Skin epidermis (tissue), 12 donors: ENCODE results near the gene CDPF1.
A peak's percentile ranks its signal among the peaks of the same experiment; 100 is the strongest.
"Not testable (repeated sequence)": the region's sequence is repeated elsewhere in the genome, so short reads cannot be mapped to it uniquely, and the experiment has no call there.

Experiments used
- H3K27ac ChIP-seq, 21 experiments: fragments of 200-600 bp; sonication (generic) in 11 of 21; one replicate each; pipeline ENCODE4 v1.5.0; 2020; ENCODE audit warnings: mild to moderate bottlenecking in 3 of 21, inconsistent platforms in 2 of 21, moderate library complexity in 2 of 21
- H3K4me3 ChIP-seq, 7 experiments: fragments of 200-600 bp; sonication (generic) in 2 of 7; one replicate each; pipeline ENCODE4 v1.5.0; 2020; ENCODE audit warnings: inconsistent platforms in 2 of 7, mild to moderate bottlenecking in 2 of 7, moderate library complexity in 1 of 7

The CDPF1 gene

DNA sequence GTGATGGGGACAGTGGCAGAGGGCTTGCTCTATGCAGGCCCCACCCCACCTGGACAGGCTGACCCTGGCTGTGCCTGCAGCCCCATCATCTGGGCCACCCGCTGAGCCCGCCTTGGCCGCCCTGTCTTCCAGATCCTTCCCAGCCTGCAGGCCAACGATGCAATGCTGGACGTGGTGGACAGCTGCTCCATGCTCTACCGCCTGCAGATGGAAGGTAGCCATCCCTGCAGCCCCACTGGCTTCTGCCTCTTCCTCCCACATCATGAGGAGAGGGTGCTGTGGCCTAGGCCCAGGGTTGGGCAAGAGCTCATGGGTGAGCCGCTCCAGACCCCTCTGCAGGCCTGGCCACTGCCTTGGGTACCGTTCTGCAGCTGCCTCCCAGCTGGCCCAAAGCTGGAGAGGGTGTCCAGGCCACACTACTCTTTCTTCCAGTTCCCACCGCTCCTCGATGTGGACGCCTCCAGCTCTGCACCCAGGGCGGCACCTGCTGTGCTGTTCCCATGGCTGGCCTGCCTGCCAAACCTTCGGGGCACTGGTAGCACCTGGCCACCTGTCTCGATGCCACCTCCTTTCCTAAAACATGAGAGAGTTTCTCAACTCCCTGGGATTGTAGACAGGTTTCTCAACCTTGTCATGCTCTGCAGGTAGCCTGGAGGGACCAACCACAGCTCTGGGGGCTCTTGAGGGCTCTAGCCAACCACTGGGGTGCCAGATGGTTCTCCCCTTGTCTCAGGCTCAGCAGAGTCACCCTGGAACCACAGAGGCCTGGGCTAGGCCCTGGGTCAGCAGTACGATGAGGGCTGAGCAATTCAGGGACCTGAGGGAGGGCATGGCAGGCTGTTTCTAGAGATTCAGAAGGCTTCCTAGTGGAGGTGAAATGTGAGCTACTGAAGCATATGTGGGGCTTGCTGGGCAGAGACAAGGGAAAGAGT is 37.1 kb upstream of the CDPF1 start:
- Histone ChIP-seq H3K27ac (peak overlapping the region in 19 of 21 experiments; percentile 4 to 79 (median 63)), H3K4me3 (no peak overlapping the region)

DNA sequence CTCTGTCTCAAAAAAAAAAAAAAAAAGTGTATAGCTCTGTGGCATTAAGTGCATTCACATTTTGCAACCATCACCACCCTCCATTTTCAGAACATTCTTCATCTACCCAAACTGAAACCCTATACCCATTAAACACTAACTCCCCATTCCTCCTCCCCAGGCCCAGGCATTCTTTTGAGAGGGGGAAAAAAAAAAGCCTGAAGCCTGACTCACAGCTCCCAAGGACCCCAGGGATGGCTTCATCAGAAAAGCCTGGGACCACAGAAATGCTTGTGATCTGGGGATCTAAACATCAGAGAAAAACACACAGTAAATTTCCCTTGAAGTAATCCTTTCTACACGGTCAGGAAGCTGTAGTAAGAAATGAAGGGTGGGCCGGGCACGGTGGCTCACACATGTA is 35.9 kb upstream of the CDPF1 start:
- no peak overlapping the region for H3K4me3 ChIP-seq
- no peak overlapping the region for H3K27ac ChIP-seq

- Histone ChIP-seq H3K4me3 (no peak overlapping the region), H3K27ac (no peak overlapping the region)
These were observed 32.0 kb upstream of the CDPF1 start for GRCh38 chr22:46281866-46282678.

DNA sequence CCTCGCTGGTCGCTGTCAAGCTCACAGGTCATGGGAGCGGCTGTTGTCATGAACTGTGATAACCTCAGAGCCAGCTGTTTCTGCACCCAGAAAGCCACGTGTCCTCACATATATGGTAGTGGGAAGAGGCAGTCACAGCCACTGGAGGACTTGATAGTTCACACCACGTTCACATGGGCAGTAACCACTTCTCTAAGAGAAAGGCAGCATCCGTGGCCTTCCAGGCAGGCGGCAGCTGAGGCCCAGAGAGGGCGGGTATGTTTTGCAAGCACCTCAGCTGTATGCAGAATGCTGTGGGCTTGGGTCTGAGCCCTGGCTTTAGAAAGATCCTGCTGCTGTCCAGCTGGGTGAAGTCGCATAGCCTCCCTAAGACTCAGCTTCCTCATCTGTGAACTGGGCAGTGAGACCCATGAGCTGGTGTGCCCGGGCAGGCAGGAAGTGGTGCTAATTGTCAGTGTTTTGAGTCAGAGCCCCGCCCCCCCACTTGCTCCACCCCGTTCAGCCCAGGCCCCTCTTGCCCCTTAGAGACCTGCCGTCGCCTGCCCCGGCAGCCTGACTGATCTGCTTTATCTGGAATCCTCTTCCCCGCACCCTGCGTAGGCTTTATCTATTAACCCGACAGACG is 31.0 kb upstream of the CDPF1 start:
- peak overlapping the region in 2 of 21 experiments; percentile 1 to 59 for H3K27ac ChIP-seq
- H3K4me3 ChIP-seq, result no peak overlapping the region

DNA sequence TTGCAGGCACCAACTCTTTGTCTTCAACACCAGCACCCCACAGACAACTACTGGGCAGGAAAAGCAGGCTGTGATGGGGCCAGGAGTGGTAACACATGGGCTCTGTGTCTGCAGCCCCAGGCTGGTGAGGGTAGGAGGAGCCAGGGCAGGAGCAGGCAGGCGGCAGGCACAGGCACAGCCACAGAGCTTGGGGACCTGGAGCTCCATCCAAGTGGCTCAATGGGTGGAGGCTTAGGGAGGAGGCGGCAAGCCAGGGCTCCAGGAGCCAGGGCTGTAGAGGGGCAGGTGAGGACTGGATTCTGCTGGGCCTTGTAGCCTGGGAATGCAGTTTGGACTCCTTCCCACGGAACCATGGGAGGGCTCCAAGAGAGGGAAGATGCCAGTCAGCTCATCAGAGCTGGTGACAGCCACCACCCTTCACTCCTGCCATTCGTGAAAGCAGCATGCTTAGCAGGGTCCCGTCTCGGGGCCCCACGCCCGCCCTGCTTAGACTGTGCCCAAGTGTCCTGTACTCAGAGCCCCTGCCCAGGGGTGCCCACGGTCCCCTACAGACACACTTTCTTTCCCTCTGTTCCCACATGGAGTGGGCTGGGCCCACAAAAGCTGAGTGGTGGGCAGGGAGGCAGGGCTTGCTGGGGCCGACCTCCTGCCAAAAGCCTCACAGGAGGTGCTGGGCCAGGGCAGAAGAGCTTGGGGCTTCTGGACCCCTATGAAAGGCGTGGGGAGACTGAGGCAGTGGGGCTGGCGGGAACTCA is 30.1 kb upstream of the CDPF1 start:
- H3K4me3 ChIP-seq, result no peak overlapping the region
- H3K27ac ChIP-seq, result peak overlapping the region in 3 of 21 experiments; percentile 35 to 59 (median 37)

DNA sequence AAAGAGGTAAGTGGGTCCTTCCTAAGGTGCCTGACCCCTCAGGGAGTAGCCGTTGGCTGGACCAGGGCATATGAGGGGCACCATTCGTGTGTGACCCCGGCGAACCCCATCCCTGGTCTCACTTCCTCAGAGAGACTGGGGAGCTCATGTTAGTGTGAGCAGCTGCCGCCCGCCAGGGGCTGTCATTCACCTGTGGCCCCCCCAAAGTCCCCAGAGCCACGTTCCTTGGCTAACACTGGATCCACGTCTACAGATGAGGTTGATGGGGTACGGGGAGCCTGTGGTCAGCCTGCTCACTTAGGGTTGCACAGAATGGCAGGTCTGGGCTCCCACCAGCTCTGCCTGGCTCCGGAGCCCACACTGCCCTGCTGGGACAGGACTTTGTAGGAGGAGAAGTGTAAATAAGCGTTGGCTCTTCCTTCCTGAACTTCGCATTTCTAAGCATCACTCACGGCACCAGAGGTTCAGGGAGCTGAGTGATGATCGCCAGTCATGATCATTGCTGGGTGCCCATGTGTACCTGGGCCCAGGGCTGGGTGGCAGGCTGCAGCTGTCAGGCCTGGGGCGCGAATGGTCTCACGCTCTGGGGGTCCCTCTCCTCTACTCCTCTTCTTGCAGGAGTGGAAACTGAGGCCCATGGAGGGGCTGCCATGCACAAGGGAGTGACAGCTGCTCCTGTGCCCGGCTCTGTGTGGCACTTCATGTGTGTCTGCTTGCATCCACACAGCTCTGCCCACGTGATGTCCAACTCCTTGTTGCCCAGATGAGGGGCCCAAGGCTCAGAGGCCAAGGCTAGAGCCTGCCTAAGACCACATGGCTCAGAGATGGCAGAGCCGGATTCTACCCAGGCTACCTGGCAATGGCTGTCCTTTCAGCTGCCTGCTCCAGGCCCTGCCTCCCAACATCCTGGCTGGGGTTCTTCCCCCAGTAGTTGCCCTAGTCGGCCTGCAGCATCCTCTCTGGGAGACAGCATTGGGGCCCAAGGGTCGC is 28.9 kb upstream of the CDPF1 start:
- Histone ChIP-seq H3K27ac (no peak overlapping the region), H3K4me3 (no peak overlapping the region)

DNA sequence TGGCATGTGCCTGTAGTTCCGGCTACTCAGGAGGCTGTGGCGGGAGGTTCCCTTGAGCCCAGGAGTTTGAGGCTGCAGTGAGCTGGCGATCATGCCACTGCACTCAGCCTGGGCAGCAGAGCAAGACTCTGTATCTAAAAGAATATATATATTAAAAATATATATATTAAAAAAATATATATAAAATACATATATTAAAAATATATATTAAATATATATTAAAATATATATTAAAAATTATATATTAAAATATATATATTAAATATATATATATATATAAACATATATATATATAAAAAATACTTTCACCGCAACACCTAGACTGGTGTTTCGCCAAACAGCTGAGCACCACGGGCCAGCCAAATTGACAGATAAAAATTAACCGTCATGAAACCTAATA is 26.5 kb upstream of the CDPF1 start:
- Histone ChIP-seq H3K4me3 (no peak overlapping the region), H3K27ac (no peak overlapping the region)

DNA sequence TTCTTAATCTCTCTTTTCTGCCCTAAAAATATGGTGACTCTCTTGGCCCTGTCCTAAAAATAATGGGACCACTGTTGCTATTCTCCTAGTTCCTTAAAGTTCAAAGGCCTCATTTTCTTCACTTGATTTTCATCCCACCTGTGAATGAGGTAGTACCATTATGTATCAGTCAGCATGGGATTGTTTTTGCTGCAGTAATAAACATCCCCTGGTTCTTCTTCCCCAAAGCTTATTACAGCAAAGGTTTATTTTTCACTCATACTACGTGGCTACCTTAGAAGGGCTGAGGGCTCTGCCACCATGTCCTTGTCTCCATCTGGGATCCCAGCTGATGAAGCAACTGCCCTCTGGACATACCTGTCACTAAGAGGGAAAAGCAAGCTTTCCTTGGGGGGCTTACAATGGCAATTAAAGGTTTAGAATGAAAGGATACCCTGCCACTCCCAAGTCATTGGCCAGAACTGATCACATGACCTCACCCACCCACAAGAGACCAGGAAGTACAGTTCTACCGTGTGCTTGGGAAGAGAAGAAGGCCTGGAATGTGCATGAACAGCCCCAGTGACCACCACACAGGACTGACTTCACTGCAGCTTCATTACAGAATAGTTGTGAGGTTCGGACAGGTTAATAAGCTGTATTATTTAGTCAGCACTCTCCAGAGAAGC is 25.5 kb upstream of the CDPF1 start:
- H3K27ac ChIP-seq, result no peak overlapping the region
- no peak overlapping the region for H3K4me3 ChIP-seq

DNA sequence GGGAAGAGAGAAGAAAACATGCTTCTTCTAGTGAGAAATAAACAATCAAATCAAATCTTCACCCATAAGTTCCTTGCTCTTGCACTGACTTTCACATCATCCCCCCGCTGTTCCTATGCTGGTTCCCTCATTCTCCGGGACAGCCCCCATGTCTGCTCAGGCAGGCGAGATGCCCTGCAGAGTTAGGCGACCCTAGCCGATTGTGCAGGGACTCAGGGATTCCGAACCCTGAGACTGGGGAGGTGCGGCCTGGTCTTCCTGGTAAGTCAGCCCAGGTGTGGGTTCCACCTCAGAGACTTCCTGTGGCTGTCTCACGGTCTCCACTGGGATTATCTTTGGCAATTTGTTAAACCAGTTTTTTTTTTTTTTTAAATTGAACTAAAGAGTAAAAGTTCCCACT is 24.3 kb upstream of the CDPF1 start:
- Histone ChIP-seq H3K4me3 (no peak overlapping the region), H3K27ac (no peak overlapping the region)

- Histone ChIP-seq H3K4me3 (no peak overlapping the region), H3K27ac (no peak overlapping the region)
These were observed 23.5 kb upstream of the CDPF1 start for GRCh38 chr22:46273432-46274148.

DNA sequence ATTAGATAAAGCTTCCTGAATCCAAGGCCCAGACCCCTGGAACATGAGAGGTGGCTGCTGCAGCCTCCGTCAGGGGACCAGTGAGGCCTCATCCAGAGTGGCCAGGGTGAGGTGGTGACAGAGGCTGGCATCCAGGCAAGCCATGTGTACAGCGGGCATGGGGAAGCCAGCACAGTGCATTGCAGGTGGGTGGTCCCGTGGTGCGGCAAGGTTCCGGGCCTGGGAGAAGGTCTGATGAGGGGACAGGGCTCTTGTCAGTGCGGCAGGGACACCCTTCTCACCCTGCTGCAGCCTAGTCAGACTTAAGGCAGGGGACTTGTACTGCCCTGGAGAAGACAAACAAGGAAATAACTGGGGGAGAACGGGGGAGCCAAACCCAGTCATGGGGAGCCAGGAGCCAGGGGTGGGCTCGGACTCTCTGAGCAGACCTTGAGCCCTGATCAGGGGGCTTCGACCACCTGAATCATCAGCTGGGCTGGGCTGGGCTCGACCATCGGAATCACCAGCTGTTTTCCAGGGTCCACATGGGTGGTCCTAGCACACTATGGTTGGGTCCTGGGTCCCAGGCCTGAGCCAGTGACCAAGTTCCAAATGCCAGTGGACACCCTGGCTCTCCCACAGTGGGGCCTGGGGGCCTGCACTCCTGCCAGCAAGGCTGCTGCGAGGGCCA is 22.8 kb upstream of the CDPF1 start:
- Histone ChIP-seq H3K4me3 (no peak overlapping the region), H3K27ac (no peak overlapping the region)

DNA sequence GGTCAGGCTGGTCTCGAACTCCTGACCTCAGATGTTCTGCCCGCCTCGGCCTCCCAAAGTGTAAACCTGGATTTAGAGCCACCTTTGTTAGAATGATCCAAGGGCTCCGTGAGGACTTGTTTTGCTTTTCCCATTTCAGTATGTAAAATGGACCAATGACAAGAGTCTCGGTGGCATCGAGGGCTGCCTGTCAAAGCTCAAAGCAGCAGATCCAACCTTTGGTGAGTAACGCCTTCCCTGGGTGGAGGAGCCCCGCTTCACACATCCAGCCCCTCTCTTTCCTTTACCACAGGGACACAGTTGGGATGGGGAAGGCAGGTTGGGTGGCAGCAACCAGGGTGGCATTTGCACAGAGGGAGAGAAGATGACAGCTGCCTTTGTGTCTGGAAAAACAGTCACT is 22.1 kb upstream of the CDPF1 start:
- H3K27ac ChIP-seq, result no peak overlapping the region
- no peak overlapping the region for H3K4me3 ChIP-seq

- Histone ChIP-seq H3K27ac (no peak overlapping the region), H3K4me3 (no peak overlapping the region)
These were observed 19.5 kb upstream of the CDPF1 start for GRCh38 chr22:46269564-46269963.

- Histone ChIP-seq H3K4me3 (peak within 1 kb of the TSS; percentile 54 to 85 (median 62)), H3K27ac (peak within 1 kb of the TSS in 20 of 21 experiments; percentile 27 to 89 (median 74))
These were observed 17.6 kb upstream of the CDPF1 start, which contains the start of gene TTC38 for GRCh38 chr22:46267431-46268279. Gene TTC38 (plus strand): TSS chr22:46268008. CDS start chr22:46268040, 32 bp downstream.

DNA sequence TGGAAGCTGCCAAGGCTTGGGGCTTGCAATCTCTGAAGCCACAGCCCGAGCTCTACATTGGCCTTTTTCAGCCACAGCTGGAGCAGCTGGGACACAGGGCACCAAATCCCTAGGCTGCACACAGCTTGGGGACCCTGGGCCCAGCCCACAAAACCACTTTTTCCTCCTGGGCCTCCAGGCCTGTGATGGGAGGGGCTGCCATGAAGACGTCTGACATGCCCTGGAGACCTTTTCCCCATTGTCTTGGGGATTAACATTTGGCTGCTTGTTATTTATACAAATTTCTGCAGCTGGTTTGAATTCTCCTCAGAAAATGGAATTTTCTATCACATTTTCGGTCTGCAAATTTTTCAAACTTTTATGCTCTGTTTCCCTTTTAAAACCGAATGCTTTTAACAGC is 15.5 kb upstream of the CDPF1 start:
- not testable (repeated sequence) for H3K4me3 ChIP-seq, H3K27ac ChIP-seq

GRCh38 chr22:46264520-46264919 is 14.4 kb upstream of the CDPF1 start:
- not testable (repeated sequence) for H3K4me3 ChIP-seq, H3K27ac ChIP-seq
